Hepatocyte (in vitro differentiated cells): ENCODE measurements around the gene KIF1B. TPM values are rescaled to one million over a fixed set of nuclear protein-coding genes. Genes with fewer than 3 reads are reported as not detected.
"Not testable (repeated sequence)": the region's sequence is repeated elsewhere in the genome, so short reads cannot be mapped to it uniquely, and the experiment has no call there.

Experiments used
- DNase-seq: peaks from one replicate; pipeline ENCODE4 v3.0.0-alpha.2; 2016; ENCODE audit warnings: low spot score
- H2AFZ ChIP-seq: fragments of 200-600 bp; sonication (generic); 2 replicates; pipeline ENCODE4 v1.6.0; 2016; ENCODE audit warnings: antibody characterized with exemption, mild to moderate bottlenecking
- H3K27ac ChIP-seq: fragments of 200-600 bp; sonication (generic); 2 replicates; pipeline ENCODE4 v1.5.1; 2016; ENCODE audit warnings: mild to moderate bottlenecking
- H3K27me3 ChIP-seq: fragments of 200-600 bp; sonication (generic); 2 replicates; pipeline ENCODE4 v1.6.1; 2016
- H3K36me3 ChIP-seq: fragments of 200-600 bp; sonication (generic); replicated peaks from 2 replicates; pipeline ENCODE4 v1.5.1; 2016; ENCODE audit warnings: low read depth; ENCODE audit not compliant: insufficient read depth
- H3K4me1 ChIP-seq: fragments of 200-600 bp; sonication (generic); 2 replicates; pipeline ENCODE4 v1.5.1; 2016; ENCODE audit warnings: mild to moderate bottlenecking, moderate library complexity; ENCODE audit not compliant: insufficient read depth
- H3K4me2 ChIP-seq: fragments of 200-600 bp; sonication (generic); 2 replicates; pipeline ENCODE4 v1.6.0; 2016
- H3K4me3 ChIP-seq: fragments of 200-600 bp; sonication (generic); 2 replicates; pipeline ENCODE4 v1.5.1; 2016; ENCODE audit warnings: mild to moderate bottlenecking
- H3K79me2 ChIP-seq: fragments of 200-600 bp; sonication (generic); 2 replicates; pipeline ENCODE4 v1.6.0; 2017; ENCODE audit warnings: mild to moderate bottlenecking
- H3K9me2 ChIP-seq: fragments of 200-600 bp; sonication (generic); replicated peaks from 2 replicates; pipeline ENCODE4 v1.6.0; 2017; ENCODE audit warnings: mild to moderate bottlenecking; ENCODE audit not compliant: insufficient read depth
- H3K9me3 ChIP-seq: fragments of 200-600 bp; sonication (generic); 2 replicates; pipeline ENCODE4 v1.5.1; 2016; ENCODE audit warnings: low read depth, mild to moderate bottlenecking
- H4K20me1 ChIP-seq: fragments of 200-600 bp; sonication (generic); 2 replicates; pipeline ENCODE4 v1.6.0; 2016; ENCODE audit warnings: mild to moderate bottlenecking; ENCODE audit not compliant: insufficient read depth, poor library complexity, severe bottlenecking
- CTCF ChIP-seq: fragments of 200-600 bp; sonication (generic); IDR thresholded peaks from 2 replicates; pipeline ENCODE4 v1.5.1; 2016; ENCODE audit warnings: antibody characterized with exemption, mild to moderate bottlenecking; ENCODE audit not compliant: poor library complexity
- EZH2 ChIP-seq: fragments of 200-600 bp; sonication (generic); IDR thresholded peaks from 2 replicates; pipeline ENCODE4 v1.6.1; 2016; ENCODE audit warnings: antibody characterized with exemption, mild to moderate bottlenecking, borderline replicate concordance
- EZH2phosphoT487 ChIP-seq: fragments of 200-600 bp; sonication (generic); IDR thresholded peaks from one replicate; pipeline ENCODE4 v1.6.1; 2018; ENCODE audit warnings: antibody characterized with exemption, mild to moderate bottlenecking, low read depth, moderate library complexity; ENCODE audit not compliant: unreplicated experiment, severe bottlenecking
- WGBS: methylation state at CpG from one replicate; pipeline ENCODE4 v1.1.6; 2016; ENCODE audit warnings: low lambda C conversion rate; ENCODE audit errors: missing lambda C conversion rate; 5-methylcytosine and 5-hydroxymethylcytosine counted together
- polyA plus RNA-seq: library from polyadenylated mRNA; unstranded; fragments of >200 nt; fragmentation: Nextera tagmentation; extraction: Ambion mirVana; gene quantifications from 2 replicates; pipeline ENCODE4 v1.2.1, GENCODE V29; 2016
- total RNA-seq: library from RNA; depleted of rRNA; stranded (reverse); fragments of >200 nt; gene quantifications from 2 replicates; pipeline ENCODE4 v1.2.3, GENCODE V29; 2014

Gene KIF1B
- total and polyA plus RNA-seq, 2 experiments from 2014 or later = 14.6 to 37.0 TPM

DNA sequence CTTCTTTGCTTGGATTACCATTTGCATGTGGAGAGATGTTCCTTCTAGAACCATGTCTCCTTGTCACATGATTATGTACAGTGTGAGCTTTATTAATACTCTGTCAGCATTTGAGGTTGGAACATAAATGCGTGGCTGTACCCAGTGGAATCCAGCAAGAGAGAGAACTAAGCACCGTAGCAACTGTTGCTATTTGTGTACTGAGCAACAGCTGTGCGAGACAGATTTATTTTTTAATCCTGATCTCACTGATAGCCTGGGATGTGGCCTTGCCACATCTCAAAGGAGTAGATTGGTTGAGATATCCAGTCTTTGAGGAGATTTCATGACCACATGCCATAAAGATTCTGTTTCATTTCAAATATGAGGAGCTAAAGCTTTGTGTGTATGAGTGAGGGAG is 43.4 kb downstream of the KIF1B start:
- Histone ChIP-seq H3K27me3 (no peaks in the 10 kb centered on the region), H3K4me3 (no peak overlapping the region), H3K4me1 (peaks cover 15% of the 10 kb centered on the region), H3K9me2 (no peaks in the 10 kb centered on the region), H3K9me3 (no peaks in the 10 kb centered on the region), H3K27ac (peak overlapping the region; percentile 73), H3K36me3 (no peaks in the 10 kb centered on the region), H3K79me2 (peaks cover 71% of the 10 kb centered on the region), H4K20me1 (peaks cover 17% of the 10 kb centered on the region), H2AFZ (no peak overlapping the region), H3K4me2 (peak overlapping the region; percentile 30)
- WGBS = 37% methylated on average over 3 of the region's 3 CpGs
- TF ChIP-seq CTCF (no peak), EZH2phosphoT487 (no peak), EZH2 (no peak)
- peak; percentile 76 for DNase-seq

DNA sequence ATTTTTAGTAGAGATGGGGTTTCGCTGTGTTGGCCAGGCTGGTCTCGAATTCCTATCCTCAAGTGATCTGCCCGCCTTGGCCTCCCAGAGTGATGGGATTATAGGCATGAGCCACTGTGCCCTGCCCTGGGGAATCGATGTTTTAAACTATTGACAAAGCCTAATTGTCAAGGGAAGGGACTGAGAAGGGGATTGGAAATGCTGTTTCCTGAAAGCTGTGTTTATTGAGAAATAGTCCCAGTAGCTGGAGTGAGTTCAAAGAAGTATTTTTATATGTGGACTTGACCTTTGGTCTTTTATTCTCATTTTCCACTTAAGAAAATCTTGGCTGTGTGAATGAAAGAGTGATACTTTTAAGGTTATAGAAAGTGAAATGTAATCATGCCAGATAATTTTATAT is 47.5 kb downstream of the KIF1B start:
- no peak overlapping the region for H2AFZ ChIP-seq
- no peak for DNase-seq
- H3K27ac ChIP-seq = no peak overlapping the region
- H3K4me3 ChIP-seq = no peak overlapping the region
- no peak for TF ChIP-seq EZH2
- TF ChIP-seq CTCF = no peak
- no peak for TF ChIP-seq EZH2phosphoT487
- H3K4me2 ChIP-seq = no peak overlapping the region
- H4K20me1 ChIP-seq = peaks cover 3% of the 10 kb centered on the region
- 84% methylated on average over 4 of the region's 4 CpGs for WGBS
- no peaks in the 10 kb centered on the region for H3K27me3 ChIP-seq
- peaks cover 34% of the 10 kb centered on the region for H3K79me2 ChIP-seq
- H3K36me3 ChIP-seq = no peaks in the 10 kb centered on the region
- no peaks in the 10 kb centered on the region for H3K9me2 ChIP-seq
- no peaks in the 10 kb centered on the region for H3K9me3 ChIP-seq
- H3K4me1 ChIP-seq = peaks cover 8% of the 10 kb centered on the region

DNA sequence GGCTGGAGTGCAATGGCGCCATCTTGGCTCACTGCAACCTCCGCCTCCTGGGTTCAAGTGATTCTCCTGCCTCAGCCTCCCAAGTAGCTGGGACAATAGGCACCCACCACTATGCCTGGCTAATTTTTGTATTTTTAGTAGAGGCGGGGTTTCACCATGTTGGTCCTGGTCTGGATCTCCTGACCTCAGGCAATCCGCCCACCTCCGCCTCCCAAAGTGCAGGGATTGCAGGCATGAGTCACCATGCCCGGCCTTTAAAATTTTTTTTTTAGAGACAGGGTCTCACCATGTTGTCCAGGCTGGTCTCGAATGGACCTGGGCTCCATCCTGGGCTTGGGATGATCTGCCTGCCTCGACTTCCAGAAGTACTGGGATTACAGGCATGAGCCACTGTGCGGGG is 49.2 kb downstream of the KIF1B start:
- H3K27me3 ChIP-seq, H3K9me3 ChIP-seq, DNase-seq, H3K27ac ChIP-seq, H3K4me3 ChIP-seq, H3K4me1 ChIP-seq, H3K9me2 ChIP-seq, H3K4me2 ChIP-seq, H4K20me1 ChIP-seq, H2AFZ ChIP-seq, H3K36me3 ChIP-seq: not testable (repeated sequence)
- H3K79me2 ChIP-seq = peaks cover 29% of the 10 kb centered on the region
- 96% methylated on average over 9 of the region's 9 CpGs for WGBS

- Histone ChIP-seq H3K36me3 (no peaks in the 10 kb centered on the region), H3K4me2 (no peak overlapping the region), H3K4me1 (peaks cover 4% of the 10 kb centered on the region), H3K4me3 (no peak overlapping the region), H3K79me2 (peaks cover 9% of the 10 kb centered on the region), H3K9me3 (no peaks in the 10 kb centered on the region), H2AFZ (no peak overlapping the region), H4K20me1 (no peaks in the 10 kb centered on the region), H3K9me2 (no peaks in the 10 kb centered on the region), H3K27ac (peak overlapping the region; percentile 48), H3K27me3 (no peaks in the 10 kb centered on the region)
- DNase-seq = no peak
- WGBS = 92% methylated on average over 3 of the region's 3 CpGs
- no peak for TF ChIP-seq EZH2
- TF ChIP-seq CTCF = no peak
- no peak for TF ChIP-seq EZH2phosphoT487
Observed at GRCh38 chr1:10263450-10264082, 53.2 kb downstream of the KIF1B start.
